Gastrocnemius medialis (tissue), 4 donors: ENCODE results near the gene SEPTIN5.

Source experiments
- CTCF ChIP-seq, 5 experiments: fragments of 450-650 bp in 3 of 5; fragments of 200-600 bp in 2 of 5; sonication (generic) in 2 of 5; IDR thresholded peaks in 4 of 5; conservative IDR thresholded peaks in 1 of 5; 1 replicate in 4 of 5; 2 replicates in 1 of 5; pipeline ENCODE4 v1.5.1; 2016 to 2019; ENCODE audit warnings: antibody characterized with exemption in 5 of 5, mild to moderate bottlenecking in 3 of 5, moderate library complexity in 3 of 5
- POLR2A ChIP-seq, 2 donors: fragments of 450-650 bp; IDR thresholded peaks; one replicate each; pipeline ENCODE4 v1.6.1; 2017; ENCODE audit warnings: antibody characterized with exemption in 2 of 2, mild to moderate bottlenecking in 2 of 2, moderate library complexity in 2 of 2

- TF ChIP-seq CTCF (IDR thresholded peaks at IDR 0.05 in 4 of 5, conservative IDR thresholded peaks at IDR 0.05 in 1 of 5) (no peak), POLR2A (IDR thresholded peaks at IDR 0.05) (no peak)
Observed at GRCh38 chr22:19719488-19720021, 5.3 kb downstream of the SEPTIN5 start.
